Left renal pelvis (tissue), 4 donors: ENCODE data around the gene PTCRA. TPM values are rescaled to one million over a fixed set of nuclear protein-coding genes. Genes with fewer than 3 reads are reported as not detected.
"Not testable (repeated sequence)": the region's sequence is repeated elsewhere in the genome, so short reads cannot be mapped to it uniquely, and the experiment has no call there.

Source experiments
- DNase-seq, 4 donors: peaks; one replicate each; pipeline ENCODE4 v3.0.0-alpha.2; 2013; ENCODE audit warnings: low read depth in 4 of 4, low spot score in 3 of 4
- polyA plus RNA-seq, 4 donors: library from polyadenylated mRNA; unstranded; fragments of 120-200 nt; gene quantifications; one replicate each; pipeline ENCODE4 v1.2.1, GENCODE V29; 2013; ENCODE audit not compliant: insufficient read length in 4 of 4

PTCRA gene
- polyA plus RNA-seq, 4 donors, result 0.47 TPM; not detected in 3

DNA sequence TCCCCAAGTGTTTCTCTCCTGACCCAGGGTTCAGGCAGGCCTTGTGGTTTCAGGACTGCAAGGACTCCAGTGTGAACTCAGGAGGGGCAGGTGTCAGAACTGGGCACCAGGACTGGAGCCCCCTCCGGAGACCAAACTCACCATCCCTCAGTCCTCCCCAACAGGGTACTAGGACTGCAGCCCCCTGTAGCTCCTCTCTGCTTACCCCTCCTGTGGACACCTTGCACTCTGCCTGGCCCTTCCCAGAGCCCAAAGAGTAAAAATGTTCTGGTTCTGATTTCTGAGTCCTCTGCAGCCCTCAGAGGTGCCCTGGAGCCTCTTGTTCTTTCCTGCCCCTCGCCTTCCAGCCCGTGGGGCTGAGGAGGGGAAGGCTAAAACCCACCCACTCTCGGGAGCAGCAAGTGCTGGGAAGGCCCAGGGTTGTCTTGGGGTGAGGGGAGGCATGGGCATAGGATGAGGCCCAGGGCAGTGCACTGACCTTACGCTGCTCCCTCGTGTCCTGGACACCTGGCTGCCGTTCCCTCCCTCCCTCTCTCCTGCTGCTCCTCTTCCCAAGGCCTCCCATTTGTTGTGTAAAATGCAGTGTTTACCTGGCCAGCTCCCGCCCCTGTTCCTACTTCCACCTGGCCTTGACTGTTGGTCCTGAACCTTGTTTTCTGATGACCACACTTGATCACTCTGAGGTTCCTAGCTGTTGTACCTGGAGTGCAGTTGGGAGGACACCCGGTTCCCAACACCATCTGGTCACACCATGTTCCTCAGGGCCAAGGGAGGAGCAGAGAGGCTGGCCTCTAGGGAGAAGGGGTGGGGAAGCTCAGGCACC lies 23.3 kb downstream of the PTCRA start:
- DNase-seq, result no peak

DNA sequence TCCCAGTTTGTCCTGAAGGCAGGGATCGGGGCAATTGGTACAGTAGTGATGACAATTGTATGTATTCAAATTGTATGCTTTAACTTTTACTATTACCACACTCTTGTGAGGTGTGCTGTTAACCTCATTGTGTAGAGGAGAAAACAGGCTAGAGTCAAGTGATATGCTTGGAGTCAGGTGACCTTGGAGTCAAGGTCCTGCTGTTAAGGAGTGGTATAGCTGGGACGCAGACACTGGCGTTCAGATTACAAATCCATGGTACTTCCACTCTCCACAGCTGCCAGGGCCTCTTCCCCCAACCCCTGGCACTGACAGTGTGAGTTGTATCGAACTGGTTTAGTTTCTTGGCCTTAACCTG lies 23.9 kb downstream of the PTCRA start:
- no peak for DNase-seq

DNA sequence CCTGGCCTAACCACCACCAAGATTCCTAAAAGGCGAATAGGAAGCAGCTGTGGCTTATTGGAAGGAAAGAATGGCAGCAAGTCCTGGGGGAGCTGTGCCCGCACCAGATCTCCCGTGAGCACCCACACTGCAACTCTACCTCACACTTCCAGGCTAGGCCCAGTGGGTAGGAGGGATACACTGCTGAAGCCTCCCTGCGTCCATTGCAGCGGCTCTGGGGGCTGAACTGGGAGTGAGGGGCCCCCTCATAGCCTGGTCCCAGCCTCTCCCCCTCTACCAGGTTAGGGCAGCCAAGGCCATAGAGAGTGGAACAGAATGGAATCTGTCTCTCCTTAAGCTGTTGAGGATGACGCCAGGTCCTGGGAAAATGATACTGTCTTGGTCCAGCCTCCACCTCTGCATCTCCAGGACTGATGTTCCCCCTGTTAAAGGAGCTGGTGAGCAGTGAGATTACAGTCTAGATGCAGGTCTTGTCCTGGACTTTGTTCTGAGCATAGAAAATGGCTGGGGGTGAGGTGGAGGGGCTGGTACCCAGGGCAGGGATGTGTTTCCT lies 24.7 kb downstream of the PTCRA start:
- no peak for DNase-seq

DNA sequence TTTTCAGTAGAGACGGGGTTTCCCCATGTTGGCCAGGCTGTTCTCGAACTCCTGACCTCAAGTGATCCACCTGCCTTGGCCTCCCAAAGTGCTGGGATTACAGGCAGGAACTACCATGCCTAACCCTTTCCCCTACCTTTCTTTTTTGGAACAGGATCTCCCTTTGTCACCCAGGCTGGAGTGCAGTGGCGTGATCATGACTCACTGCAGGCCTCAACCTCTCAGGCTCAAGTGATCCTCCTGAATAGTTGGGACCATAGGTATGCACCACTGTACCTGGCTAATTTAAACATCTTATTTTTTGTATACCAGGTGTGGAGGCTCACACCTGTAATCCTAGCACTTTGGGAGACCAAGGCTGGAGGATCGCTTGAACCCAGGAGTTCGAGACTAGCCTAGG lies 25.5 kb downstream of the PTCRA start:
- DNase-seq, result not testable (repeated sequence)

DNA sequence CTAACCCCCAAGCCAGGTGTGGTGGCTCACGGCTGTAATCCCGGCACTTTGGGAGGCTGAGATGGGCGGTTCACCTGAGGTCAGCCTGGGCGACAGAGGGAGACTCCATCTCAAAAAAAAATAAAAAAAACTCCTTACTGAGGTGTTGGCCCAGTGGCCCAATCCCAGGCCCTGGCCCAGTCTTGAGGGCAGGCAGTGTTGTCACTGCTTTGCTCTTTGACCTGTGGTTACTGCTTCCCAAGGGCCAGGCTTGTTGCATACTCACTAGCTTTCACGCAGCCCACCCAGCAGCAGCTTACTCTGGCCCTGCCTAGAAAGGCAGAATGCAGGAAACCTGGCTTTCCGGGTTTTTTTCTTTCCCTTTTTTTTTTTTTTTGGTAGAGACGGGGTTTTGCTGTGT lies 26.6 kb downstream of the PTCRA start:
- DNase-seq, result no peak

DNA sequence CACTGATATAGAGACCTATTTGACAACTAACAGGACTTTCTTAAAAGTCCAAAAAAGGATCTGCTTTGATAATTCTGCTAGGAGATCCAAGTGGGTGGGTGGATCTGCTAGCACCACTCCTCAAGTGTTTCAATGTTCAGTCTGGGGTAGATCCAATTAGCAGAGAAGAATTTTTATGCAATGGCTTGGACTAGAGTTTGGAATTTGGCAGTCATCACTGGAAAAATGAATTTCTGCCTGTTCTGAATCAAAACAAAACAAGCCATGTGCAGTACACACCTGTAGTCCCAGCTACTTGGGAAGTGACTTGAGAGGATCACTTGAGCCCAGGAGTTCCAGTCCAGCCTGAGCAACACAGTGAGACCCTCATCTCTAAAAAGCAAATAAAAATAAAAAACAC lies 32.1 kb downstream of the PTCRA start:
- DNase-seq, result no peak

DNA sequence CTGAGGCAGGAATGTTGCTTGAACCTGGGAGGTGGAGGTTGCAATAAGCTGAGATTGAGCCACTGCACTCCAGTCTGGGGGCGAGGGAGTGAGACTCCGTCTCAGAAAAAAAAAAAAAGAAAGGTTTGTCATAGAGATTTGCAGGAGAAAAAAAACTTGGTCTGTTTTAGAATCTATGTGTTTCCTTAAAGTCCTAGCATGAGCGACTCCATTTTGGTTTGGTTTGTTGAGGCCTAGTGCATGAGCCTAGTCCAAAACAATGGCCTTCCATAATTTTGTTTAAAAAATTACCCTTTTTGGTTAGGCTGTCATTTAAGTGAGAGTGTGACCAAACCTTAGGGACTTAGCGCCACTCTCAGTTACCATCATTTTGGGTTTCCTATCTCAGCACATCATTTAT lies 36.5 kb downstream of the PTCRA start:
- DNase-seq, result no peak

DNA sequence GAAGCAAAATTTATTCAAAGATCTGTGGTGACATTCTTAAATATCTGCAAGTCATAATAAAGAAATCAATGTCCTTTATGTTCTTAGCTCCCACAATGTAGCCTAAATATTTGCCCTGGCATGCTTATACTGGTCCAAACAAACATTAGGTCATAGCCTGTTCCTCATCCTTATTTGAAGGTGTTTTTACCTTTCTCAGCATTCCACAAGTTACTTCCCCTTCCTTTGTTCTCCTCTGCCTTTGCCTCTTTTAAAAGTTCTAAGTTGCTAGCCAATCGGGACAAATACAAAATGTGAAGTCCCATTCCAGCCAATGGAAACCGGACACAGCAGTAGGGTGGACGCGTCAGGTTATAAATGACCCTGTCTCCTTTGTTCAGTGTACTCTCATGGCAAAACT lies 38.6 kb downstream of the PTCRA start:
- not testable (repeated sequence) for DNase-seq

DNA sequence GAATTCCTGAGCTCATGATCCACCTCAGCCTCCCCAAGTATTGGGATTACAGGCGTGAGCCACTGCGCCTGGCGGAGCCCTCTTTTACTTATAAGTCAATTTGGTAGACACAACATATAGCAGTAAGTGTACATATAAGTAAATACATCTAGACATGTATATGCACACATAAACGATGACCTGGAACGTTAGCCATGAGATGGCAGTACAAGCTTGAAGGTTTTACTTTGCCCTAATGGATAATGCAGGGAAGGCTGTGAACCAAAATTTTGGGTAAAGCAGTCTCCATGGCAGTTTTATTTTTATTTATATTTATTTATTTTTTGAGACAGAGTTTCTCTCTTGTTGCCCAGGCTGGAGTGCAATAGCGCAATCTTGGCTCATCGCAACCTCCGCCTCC lies 42.3 kb downstream of the PTCRA start:
- DNase-seq, result no peak

DNA sequence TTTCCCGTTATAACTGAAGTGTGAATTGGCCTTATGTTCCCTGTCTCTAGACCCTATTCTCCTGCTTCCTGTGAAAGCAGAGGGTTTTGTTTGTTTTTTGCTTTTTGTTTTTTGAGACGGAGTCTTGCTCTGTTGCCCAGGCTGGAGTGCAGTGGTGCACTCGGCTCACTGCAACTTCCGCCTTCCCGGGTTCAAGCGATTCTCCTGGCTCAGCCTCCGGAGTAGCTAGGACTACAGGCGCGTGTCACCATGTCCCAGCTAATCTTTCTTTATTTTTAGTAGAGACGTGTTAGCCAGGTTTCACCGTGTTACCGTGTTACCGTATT lies 44.0 kb downstream of the PTCRA start:
- no peak for DNase-seq

DNA sequence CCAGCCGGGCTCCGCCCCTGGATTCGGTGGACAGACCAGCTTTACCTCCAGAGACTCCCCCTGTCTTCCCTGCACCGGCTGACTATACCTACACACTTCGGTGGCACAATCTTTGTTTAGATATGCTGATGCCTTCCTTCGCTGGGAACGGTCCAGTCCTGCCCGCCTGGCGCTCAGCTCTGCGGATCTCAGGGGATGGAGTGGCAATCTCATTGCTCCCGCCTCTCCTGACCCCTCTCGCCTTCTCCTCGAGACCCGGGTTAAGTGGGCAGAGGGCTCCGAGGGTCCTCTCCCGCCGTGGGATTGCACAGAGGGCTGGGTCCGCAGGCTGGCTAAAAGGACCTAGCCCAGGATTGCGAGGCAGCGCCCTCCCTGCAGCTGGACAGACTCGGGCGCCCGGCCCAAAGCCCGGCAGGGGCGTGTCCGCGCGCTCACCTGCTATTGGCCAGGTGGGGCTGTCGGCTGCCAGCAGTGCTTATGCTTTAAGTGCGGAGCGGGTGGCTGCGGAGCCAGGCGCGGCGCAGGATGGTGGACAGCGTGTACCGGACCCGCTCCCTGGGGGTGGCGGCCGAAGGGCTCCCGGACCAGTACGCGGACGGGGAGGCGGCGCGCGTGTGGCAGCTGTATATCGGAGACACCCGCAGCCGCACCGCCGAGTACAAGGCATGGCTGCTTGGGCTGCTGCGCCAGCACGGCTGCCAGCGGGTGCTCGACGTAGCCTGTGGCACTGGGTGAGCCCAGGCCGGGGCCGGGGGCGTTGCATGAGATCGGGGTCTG lies 44.6 kb downstream of the PTCRA start, which contains the start of gene GNMT:
Gene GNMT (plus strand): TSS at position 512 of the 777 bp plus-strand sequence. CDS start 14 bp downstream, at position 526.
- DNase-seq, result no peak

DNA sequence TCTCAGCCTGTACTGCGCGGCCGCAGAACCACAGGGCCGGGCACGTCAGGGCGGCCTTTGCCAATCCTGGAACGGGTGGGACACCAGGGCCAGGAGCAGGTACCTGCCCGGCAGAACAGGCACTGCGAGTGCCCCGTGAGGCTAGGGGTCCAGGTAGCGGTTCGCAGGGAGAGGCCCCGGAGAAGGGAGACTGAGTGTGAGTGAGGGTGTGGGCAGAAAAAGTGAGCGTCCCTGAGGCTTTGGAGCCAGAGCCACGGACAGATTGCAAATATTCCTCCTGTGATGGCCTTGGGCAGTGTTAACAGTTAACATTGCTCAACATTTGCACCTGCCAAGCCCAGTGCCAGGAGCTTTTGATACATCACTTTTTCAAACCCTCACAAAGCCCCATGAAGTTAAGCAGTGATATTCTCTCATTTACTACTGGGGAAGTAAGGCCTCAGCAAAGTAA lies 45.2 kb downstream of the PTCRA start:
- no peak for DNase-seq

DNA sequence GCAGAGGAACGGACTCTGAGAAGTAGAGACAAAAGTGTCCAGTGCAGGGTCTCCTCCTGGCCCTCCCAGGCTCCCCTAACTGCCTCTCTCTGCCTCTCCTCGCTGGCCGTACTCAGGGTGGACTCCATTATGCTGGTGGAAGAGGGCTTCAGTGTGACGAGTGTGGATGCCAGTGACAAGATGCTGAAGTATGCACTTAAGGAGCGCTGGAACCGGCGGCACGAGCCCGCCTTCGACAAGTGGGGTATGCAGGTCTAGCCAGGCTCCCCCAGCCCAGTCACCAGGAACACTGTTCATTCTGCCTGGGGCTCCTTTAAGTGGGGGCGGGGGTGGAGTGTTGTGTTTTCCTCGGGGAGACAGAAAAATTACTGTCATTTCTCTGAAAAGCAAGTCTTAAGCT lies 46.2 kb downstream of the PTCRA start:
- no peak for DNase-seq

DNA sequence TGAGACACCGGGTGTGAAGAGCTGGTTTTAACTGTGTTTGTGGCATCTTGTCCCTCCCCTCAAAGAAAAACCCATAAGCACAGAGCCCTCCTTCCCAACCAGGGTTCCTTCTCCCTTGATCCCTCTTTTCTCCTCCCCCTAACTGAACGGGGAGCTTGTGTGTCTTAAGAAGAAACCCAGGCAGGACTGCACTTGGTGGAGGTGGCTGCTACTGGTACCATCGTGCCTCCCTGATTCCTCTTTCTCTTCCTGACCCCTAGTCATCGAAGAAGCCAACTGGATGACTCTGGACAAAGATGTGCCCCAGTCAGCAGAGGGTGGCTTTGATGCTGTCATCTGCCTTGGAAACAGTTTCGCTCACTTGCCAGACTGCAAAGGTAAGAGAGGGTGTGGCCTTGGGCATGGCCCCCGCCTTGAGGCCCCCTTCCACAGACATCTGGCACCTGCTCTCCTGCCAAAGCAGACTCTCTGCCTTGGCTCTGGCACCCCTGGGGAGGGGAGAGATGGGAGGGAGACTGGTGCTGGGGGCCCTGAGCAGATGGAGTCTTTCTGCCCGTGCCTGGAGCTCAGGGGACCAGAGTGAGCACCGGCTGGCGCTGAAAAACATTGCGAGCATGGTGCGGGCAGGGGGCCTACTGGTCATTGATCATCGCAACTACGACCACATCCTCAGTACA lies 46.8 kb downstream of the PTCRA start:
- no peak for DNase-seq

DNA sequence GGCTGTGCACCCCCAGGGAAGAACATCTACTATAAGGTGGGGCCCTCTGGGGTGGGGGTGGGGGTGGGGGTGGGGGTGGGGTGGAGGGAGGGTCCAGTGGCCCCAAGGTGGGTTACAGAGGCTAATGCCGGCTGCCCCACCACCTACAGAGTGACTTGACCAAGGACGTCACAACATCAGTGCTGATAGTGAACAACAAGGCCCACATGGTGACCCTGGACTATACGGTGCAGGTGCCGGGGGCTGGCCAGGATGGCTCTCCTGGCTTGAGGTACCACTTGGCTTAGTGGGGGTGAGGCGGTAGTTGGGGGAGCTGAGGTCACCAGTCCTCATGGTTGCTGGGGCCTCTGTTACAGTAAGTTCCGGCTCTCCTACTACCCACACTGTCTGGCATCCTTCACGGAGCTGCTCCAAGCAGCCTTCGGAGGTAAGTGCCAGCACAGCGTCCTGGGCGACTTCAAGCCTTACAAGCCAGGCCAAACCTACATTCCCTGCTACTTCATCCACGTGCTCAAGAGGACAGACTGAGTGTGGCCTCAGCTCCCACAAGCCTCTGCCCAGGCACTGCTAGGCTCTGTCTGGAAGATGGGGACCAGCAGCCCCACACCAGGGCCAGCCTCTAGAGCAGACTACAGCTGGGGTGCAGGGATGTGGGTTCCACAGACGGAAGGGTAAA lies 47.5 kb downstream of the PTCRA start:
- DNase-seq, result no peak

DNA sequence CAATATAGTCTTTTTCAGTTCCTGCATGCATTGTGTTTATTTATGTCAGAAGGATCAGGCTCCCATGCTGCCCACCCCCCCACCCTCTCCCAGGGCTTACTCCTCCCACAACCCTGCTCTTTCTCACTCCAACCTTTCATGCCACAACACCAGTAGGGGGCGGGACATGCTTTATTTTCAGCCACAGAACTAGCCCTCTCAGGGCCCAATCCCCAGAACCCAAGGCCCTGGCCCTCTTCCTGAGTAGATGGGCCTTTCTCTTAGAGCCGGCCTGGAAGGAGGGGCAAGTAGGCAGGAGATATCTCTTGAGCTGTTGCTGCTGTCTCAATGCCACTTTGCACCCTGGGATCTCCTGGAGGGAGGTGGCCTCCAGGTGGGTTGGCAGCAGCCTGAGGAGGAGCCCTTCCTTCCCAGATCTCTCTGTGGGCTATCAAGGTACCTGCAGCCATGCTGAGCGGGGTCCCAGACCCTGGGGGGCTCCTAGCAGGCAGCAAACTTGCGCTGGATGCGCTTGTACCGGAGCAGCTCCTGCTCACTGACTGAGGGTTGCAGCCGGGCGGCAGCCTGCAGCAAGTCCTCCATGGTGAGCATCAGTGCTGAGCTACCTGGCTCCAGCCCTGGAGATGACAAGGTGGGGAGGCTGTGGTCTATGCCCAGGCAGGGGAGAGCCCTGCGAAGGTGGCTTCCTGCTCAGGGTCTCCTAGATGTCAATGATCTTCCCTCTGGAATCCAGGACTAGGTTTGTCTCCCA lies 48.2 kb downstream of the PTCRA start:
- no peak for DNase-seq

DNA sequence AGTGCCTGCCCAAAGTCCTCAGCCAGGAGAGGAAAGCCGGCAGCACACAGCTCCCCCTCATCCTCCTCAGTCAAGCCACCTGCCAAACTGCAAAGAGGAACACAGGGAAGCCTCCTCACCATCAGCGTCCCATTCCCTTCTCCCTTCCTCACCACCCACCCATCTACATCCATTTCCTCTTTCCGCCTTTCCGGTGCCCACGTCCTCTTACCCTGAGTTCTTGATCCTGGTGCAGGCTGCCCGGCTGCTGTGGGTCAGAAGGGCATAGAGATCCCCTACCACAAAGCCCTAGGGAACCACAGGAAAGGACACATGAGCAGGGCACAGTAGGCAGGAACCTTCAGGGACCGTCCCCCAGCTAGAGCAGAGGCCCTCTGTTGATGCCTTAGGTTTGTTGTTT lies 50.7 kb downstream of the PTCRA start:
- DNase-seq, result no peak

DNA sequence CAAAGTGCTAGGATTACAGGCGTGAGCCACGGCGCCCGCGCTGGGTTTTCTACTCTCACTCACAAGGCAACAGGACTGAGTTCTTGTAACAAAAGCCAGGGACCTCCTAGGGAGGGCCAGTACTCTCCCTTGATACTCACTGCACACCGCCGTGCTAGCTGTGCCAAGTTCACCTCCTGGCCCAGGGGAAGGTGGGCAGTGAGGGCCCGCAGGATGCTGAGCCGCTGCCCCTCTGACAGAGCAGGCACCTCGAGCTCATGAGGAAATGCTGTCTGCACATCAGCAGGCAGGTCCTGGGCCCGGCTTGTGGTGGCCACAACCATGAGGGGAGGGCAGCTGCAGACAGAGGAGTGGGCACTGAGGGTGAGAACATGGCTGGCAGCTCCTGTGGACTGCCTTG lies 51.4 kb downstream of the PTCRA start:
- DNase-seq, result no peak

DNA sequence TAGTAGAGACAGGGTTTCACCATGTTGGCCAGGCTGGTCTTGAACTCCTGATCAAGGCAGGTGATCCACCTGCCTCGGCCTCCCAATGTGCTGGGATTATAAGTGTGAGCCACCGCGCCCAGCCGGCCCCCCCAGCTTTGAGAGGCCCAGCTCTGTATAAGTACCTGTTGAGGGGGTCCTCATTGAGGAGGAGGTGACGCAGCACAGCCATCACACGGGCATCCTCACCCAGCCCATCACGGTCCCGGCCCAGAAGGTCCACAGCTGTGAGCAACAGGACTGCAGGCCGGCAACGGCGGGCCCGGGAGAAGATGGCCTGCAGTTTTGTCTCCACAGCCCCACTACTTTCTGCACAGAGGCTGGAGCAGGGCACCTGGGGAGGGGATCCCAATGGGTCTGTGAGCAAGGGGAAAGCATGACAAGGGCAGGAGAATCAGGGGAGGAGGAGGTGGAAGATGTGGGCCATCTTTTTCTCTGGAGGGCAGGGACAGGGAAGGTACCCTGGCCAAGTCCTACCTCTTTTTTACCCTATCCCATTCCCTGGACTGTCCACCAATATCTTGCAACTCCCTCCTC lies 52.4 kb downstream of the PTCRA start:
- DNase-seq, result no peak

DNA sequence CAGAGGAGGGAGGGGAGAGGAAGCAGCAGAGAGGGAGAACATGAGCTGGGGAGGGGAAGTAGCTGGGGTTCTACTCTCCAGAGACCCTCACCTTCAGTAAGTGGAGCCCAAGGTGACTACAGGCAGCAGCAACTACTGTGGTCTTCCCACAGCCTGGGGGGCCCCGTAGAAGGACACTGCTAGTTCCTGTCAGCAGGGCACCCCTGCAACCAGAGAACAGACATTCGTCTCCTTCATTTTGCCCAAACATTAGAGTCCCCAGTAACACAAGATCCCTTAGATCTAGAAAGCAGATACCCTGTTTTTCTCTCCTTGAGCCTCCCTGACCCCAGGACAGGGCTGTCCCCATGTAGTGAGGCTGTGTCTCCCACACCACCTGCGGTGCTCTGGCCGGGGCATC lies 52.9 kb downstream of the PTCRA start:
- DNase-seq, result no peak
